PC-9 (cell line): ENCODE results near the gene AATF. TPM values are rescaled to one million over a fixed set of nuclear protein-coding genes. Genes with fewer than 3 reads are reported as not detected.

ENCODE experiments used
- BruUV-seq: library from RNA; stranded (reverse); fragments of 400-500 nt; replicated peaks from 2 replicates; lab custom pipeline; 2021; lab: Mats Ljungman, UMichigan
- CTCF ChIA-PET: fragments of 300-600 bp; sonication (Branson Sonifier 250); formaldehyde crosslinking; loops from one replicate; lab custom pipeline; 2022; ENCODE audit warnings: antibody characterized with exemption; lab: Charles Lee
- POLR2A ChIA-PET: fragments of 300-600 bp; sonication (Branson Sonifier 250); formaldehyde crosslinking; loops from one replicate; lab custom pipeline; 2022; ENCODE audit warnings: antibody characterized with exemption; ENCODE audit not compliant: unreplicated experiment; lab: Charles Lee
- DNase-seq, 2 experiments: peaks; one replicate each; pipeline versions ENCODE4 v3.0.0 to v3.0.0-alpha.2; 2015 to 2022; ENCODE audit warnings: mixed read lengths in 1 of 2
- H2AFZ ChIP-seq: fragments of 200-600 bp; sonication (generic); 2 replicates; pipeline ENCODE4 v1.8.1; 2017; ENCODE audit warnings: antibody characterized with exemption
- H3F3A ChIP-seq: fragments of 200-600 bp; sonication (generic); 2 replicates; pipeline ENCODE4 v1.8.1; 2017; ENCODE audit warnings: antibody characterized with exemption, mild to moderate bottlenecking, low read depth; ENCODE audit not compliant: insufficient read depth
- H3K27ac ChIP-seq: fragments of 200-600 bp; sonication (generic); 2 replicates; pipeline ENCODE4 v1.6.1; 2016; ENCODE audit warnings: mixed run types
- H3K27me3 ChIP-seq: fragments of 200-600 bp; sonication (generic); 2 replicates; pipeline ENCODE4 v1.6.1; 2016; ENCODE audit warnings: low read depth, mixed run types; ENCODE audit not compliant: insufficient read depth
- H3K36me3 ChIP-seq: fragments of 200-600 bp; sonication (generic); 2 replicates; pipeline ENCODE4 v1.6.1; 2016; ENCODE audit warnings: low read depth, mixed run types
- H3K4me1 ChIP-seq: fragments of 200-600 bp; sonication (generic); replicated peaks from 2 replicates; pipeline ENCODE4 v1.6.1; 2016; ENCODE audit warnings: mixed run types; ENCODE audit not compliant: insufficient read depth
- H3K4me2 ChIP-seq: fragments of 200-600 bp; sonication (generic); 2 replicates; pipeline ENCODE4 v1.6.1; 2017; ENCODE audit warnings: mixed run types
- H3K4me3 ChIP-seq: fragments of 200-600 bp; sonication (generic); 2 replicates; pipeline ENCODE4 v1.6.1; 2016; ENCODE audit warnings: mixed run types
- H3K79me2 ChIP-seq: fragments of 200-600 bp; sonication (generic); 2 replicates; pipeline ENCODE4 v1.6.1; 2017; ENCODE audit warnings: low read depth, mixed run types
- H3K9me2 ChIP-seq: fragments of 200-600 bp; sonication (generic); 2 replicates; pipeline ENCODE4 v1.8.1; 2017; ENCODE audit warnings: mild to moderate bottlenecking; ENCODE audit not compliant: insufficient read depth
- H3K9me3 ChIP-seq: fragments of 200-600 bp; sonication (generic); 2 replicates; pipeline ENCODE4 v1.8.1; 2016; ENCODE audit warnings: low read depth; ENCODE audit not compliant: insufficient read depth
- H4K20me1 ChIP-seq: fragments of 200-600 bp; sonication (generic); 2 replicates; pipeline ENCODE4 v1.8.1; 2017; ENCODE audit not compliant: insufficient read depth
- CTCF ChIP-seq: fragments of 200-600 bp; sonication (generic); conservative IDR thresholded peaks from 2 replicates; pipeline ENCODE4 v1.6.1; 2017; ENCODE audit warnings: mixed run types, antibody characterized with exemption, mild to moderate bottlenecking, moderate library complexity
- EZH2 ChIP-seq: fragments of 200-600 bp; sonication (generic); IDR thresholded peaks from 2 replicates; pipeline ENCODE4 v1.8.0; 2017; ENCODE audit warnings: antibody characterized with exemption, low read depth
- intact Hi-C: fragments of 100-400 bp; cut with micrococcal nuclease; formaldehyde crosslinking; loops from one replicate; pipeline ENCODE4 v1.10.0; 2022; ENCODE audit not compliant: unreplicated experiment
- total RNA-seq: library from RNA; stranded (reverse); gene quantifications from 2 replicates; pipeline ENCODE4 v1.2.3, GENCODE V29; 2021

Gene AATF
- total RNA-seq, 1 experiment from 2014 or later, result 71.4 TPM

- Histone ChIP-seq H3K27ac (no peak overlapping the region), H3K79me2 (peaks cover 89% of the 10 kb centered on the region), H3K4me3 (no peak overlapping the region), H2AFZ (no peak overlapping the region), H3K9me2 (no peaks in the 10 kb centered on the region), H3K4me2 (no peak overlapping the region), H3K4me1 (no peaks in the 10 kb centered on the region; the same call in 1 of the 2 replicates), H4K20me1 (peaks cover 52% of the 10 kb centered on the region), H3K36me3 (peaks cover 11% of the 10 kb centered on the region; the same call in 1 of the 2 replicates), H3F3A (peaks cover 9% of the 10 kb centered on the region; the same call in 1 of the 2 replicates), H3K9me3 (no peaks in the 10 kb centered on the region), H3K27me3 (no peaks in the 10 kb centered on the region)
- BruUV-seq, result no TSS peak
- no peak for DNase-seq
- ChIA-PET POLR2A (no interaction called here), CTCF (no interaction called here)
- intact Hi-C loops, result no loop called here
- TF ChIP-seq EZH2 (no peak), CTCF (no peak)
These were observed 28.3 kb downstream of the AATF start for GRCh38 chr17:36977066-36977465.

- Histone ChIP-seq H3K36me3 (peaks cover 11% of the 10 kb centered on the region; the same call in 1 of the 2 replicates), H3K4me1 (no peaks in the 10 kb centered on the region; the same call in 1 of the 2 replicates), H3K9me2 (no peaks in the 10 kb centered on the region), H3K79me2 (peaks cover 89% of the 10 kb centered on the region), H3K4me2 (no peak overlapping the region), H3F3A (peaks cover 9% of the 10 kb centered on the region; the same call in 1 of the 2 replicates), H3K27ac (no peak overlapping the region), H4K20me1 (peaks cover 48% of the 10 kb centered on the region), H2AFZ (no peak overlapping the region), H3K9me3 (no peaks in the 10 kb centered on the region), H3K27me3 (no peaks in the 10 kb centered on the region), H3K4me3 (no peak overlapping the region)
- POLR2A ChIA-PET, result no interaction called here
- DNase-seq, result no peak
- TF ChIP-seq EZH2 (no peak), CTCF (no peak)
- no TSS peak for BruUV-seq
- CTCF ChIA-PET, result no interaction called here
- intact Hi-C loops, result no loop called here
These were observed 28.8 kb downstream of the AATF start for GRCh38 chr17:36977568-36977967.

GRCh38 chr17:36978810-36979564, 30.2 kb downstream of the AATF start:
- Histone ChIP-seq H3K9me2 (no peaks in the 10 kb centered on the region), H3K79me2 (peaks cover 90% of the 10 kb centered on the region), H3K9me3 (no peaks in the 10 kb centered on the region), H4K20me1 (peaks cover 40% of the 10 kb centered on the region), H3K27ac (no peak overlapping the region), H3K4me3 (no peak overlapping the region), H3K27me3 (no peaks in the 10 kb centered on the region), H2AFZ (no peak overlapping the region), H3K36me3 (peaks cover 11% of the 10 kb centered on the region; the same call in 1 of the 2 replicates), H3F3A (peaks cover 9% of the 10 kb centered on the region; the same call in 1 of the 2 replicates), H3K4me1 (no peaks in the 10 kb centered on the region; the same call in 1 of the 2 replicates), H3K4me2 (no peak overlapping the region)
- intact Hi-C loops, result no loop called here
- DNase-seq, result no peak
- ChIA-PET CTCF (no interaction called here), POLR2A (no interaction called here)
- no peak for TF ChIP-seq EZH2
- TF ChIP-seq CTCF, result no peak
- BruUV-seq, result no TSS peak
